B cell (primary cell): Measurements from ENCODE around the gene LRRC42.

Experiments used
- CTCF ChIP-seq: fragments of 200-600 bp; IDR thresholded peaks from one replicate; pipeline ENCODE4 v1.8.0; 2022; ENCODE audit warnings: antibody characterized with exemption, mild to moderate bottlenecking
- EZH2 ChIP-seq: IDR thresholded peaks from 2 replicates; pipeline ENCODE4 v1.6.1; 2012; ENCODE audit warnings: borderline replicate concordance, low read depth, mild to moderate bottlenecking, moderate library complexity, low read length; ENCODE audit not compliant: insufficient read depth, poor library complexity, severe bottlenecking

- no peak for TF ChIP-seq CTCF
- TF ChIP-seq EZH2: no peak
These were observed 21.4 kb downstream of the LRRC42 start for GRCh38 chr1:53967409-53968124.
